Endodermal cell (in vitro differentiated cells): ENCODE results near the gene TGM3. TPM values are rescaled to one million over a fixed set of nuclear protein-coding genes. Genes with fewer than 3 reads are reported as not detected.

Source experiments
- DNase-seq: peaks from one replicate; pipeline ENCODE4 v3.0.0-alpha.2; 2017
- H3K27ac ChIP-seq: 2 replicates; pipeline ENCODE4 v1.5.1; 2013; ENCODE audit warnings: mild to moderate bottlenecking, low read depth, low read length, moderate library complexity
- H3K27me3 ChIP-seq: 2 replicates; pipeline ENCODE4 v1.6.1; 2013; ENCODE audit warnings: mild to moderate bottlenecking, low read length, moderate library complexity; ENCODE audit not compliant: insufficient read depth, control insufficient read depth, poor library complexity, severe bottlenecking
- H3K36me3 ChIP-seq: 2 replicates; pipeline ENCODE4 v1.7.0; 2013; ENCODE audit warnings: mild to moderate bottlenecking, low read length, moderate library complexity; ENCODE audit not compliant: control insufficient read depth, insufficient read depth
- H3K4me1 ChIP-seq: one replicate; pipeline ENCODE4 v1.7.0; 2013; ENCODE audit warnings: low read length; ENCODE audit not compliant: control insufficient read depth, insufficient read depth
- H3K4me3 ChIP-seq: 2 replicates; pipeline ENCODE4 v1.5.1; 2013; ENCODE audit warnings: mild to moderate bottlenecking, low read length, moderate library complexity
- H3K9ac ChIP-seq: 2 replicates; pipeline ENCODE4 v1.6.1; 2013; ENCODE audit warnings: mild to moderate bottlenecking, low read length, moderate library complexity; ENCODE audit not compliant: poor library complexity, severe bottlenecking; ENCODE audit errors: extremely low read depth
- H3K9me3 ChIP-seq: 2 replicates; pipeline ENCODE4 v1.6.1; 2013; ENCODE audit warnings: mild to moderate bottlenecking, low read length, moderate library complexity; ENCODE audit not compliant: control insufficient read depth
- H3K27ac Mint-ChIP-seq: 2 replicates; pipeline ENCODE4 v1.8.0; 2020; ENCODE audit warnings: mixed read lengths
- H3K27me3 Mint-ChIP-seq: 2 replicates; pipeline ENCODE4 v1.8.0; 2021; ENCODE audit warnings: mild to moderate bottlenecking, mixed read lengths; ENCODE audit not compliant: insufficient read depth
- H3K36me3 Mint-ChIP-seq: 2 replicates; pipeline ENCODE4 v1.8.0; 2020; ENCODE audit warnings: low read depth, mixed read lengths
- H3K4me1 Mint-ChIP-seq: 2 replicates; pipeline ENCODE4 v1.8.0; 2020; ENCODE audit warnings: mixed read lengths
- H3K4me3 Mint-ChIP-seq: 2 replicates; pipeline ENCODE4 v1.8.0; 2020; ENCODE audit warnings: mild to moderate bottlenecking, moderate library complexity, mixed read lengths
- H3K9me3 Mint-ChIP-seq: 2 replicates; pipeline ENCODE4 v1.8.0; 2020; ENCODE audit warnings: mild to moderate bottlenecking, mixed read lengths
- CTCF ChIP-seq: fragments of 200-600 bp; sonication (generic); conservative IDR thresholded peaks from 2 replicates; pipeline ENCODE4 v1.5.0; 2021; ENCODE audit warnings: antibody characterized with exemption, mild to moderate bottlenecking
- WGBS, 2 experiments: methylation state at CpG; one replicate each; pipeline versions ENCODE4 v1.1.5 to v1.1.7; 2013; ENCODE audit warnings: missing lambda C conversion rate in 2 of 2, mixed read lengths in 1 of 2; ENCODE audit not compliant: insufficient coverage in 1 of 2, insufficient read length in 1 of 2; 5-methylcytosine and 5-hydroxymethylcytosine counted together
- total RNA-seq, 2 donors: library from RNA; stranded (reverse); fragmentation: NEBNext Ultra II Directional in 1 of 2; extraction: Animal tissue kit (Norgen Biotek cat#: 25700) in 1 of 2; gene quantifications; 2 replicates in 1 of 2; 3 replicates in 1 of 2; pipeline ENCODE4 v1.2.1, GENCODE V29; 2021

The TGM3 gene
- total RNA-seq, 2 donors from 2014 or later: 0.29 to 0.38 TPM

DNA sequence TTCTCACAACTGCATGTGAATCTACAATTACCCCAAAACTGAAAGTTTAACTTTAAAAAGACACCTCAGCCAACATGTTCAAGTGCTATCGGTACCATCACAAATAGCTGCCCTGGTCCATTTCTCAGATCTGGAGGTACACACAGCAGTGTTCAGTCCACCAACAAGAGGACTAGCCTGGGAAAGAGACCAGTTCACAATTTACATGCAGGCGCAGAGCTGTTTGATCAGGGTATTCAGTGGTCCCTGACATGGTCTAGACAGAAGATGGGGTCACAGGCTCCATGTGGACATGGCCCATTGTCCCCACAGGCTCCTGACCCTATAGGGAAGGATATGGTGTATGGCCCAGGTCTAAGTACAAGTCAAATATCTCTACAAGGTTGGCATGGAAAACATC, 69.3 kb downstream of the TGM3 start:
- no peaks in the 10 kb centered on the region for H3K4me1 Mint-ChIP-seq
- Histone ChIP-seq H3K27ac (no peak overlapping the region), H3K4me1 (no peaks in the 10 kb centered on the region), H3K4me3 (no peak overlapping the region), H3K9me3 (peaks cover 15% of the 10 kb centered on the region), H3K9ac (no peak overlapping the region), H3K36me3 (no peaks in the 10 kb centered on the region), H3K27me3 (no peaks in the 10 kb centered on the region)
- H3K4me3 Mint-ChIP-seq: no peak overlapping the region
- H3K36me3 Mint-ChIP-seq: no peaks in the 10 kb centered on the region
- H3K27me3 Mint-ChIP-seq: no peaks in the 10 kb centered on the region
- peaks cover 17% of the 10 kb centered on the region for H3K9me3 Mint-ChIP-seq
- TF ChIP-seq CTCF: no peak
- H3K27ac Mint-ChIP-seq: no peak overlapping the region
- DNase-seq: no peak
- WGBS, 2 experiments: 95 to 100% methylated on average over 1 to 2 of the region's 2 CpGs

DNA sequence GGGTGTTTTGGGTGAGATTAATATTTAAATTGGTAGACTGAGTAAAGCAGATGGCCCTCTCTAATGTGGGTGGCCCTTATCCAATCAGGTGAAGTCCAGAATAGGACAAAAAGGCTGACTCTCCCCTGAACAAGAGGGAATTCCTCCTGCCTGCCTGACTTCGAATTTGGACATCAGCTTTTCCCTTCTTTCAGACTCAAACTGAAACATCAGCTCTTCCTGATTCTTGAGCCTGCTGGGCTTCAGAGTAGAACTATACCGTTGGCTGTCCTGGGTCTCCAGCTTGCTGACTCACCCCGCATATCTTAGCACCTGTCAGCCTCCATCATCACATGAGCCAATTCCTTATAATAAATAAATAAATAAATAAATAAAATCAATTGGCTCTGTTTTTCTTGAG, 69.9 kb downstream of the TGM3 start:
- Mint-ChIP-seq H3K9me3 (peaks cover 13% of the 10 kb centered on the region), H3K4me3 (no peak overlapping the region), H3K27me3 (no peaks in the 10 kb centered on the region), H3K27ac (no peak overlapping the region), H3K36me3 (no peaks in the 10 kb centered on the region), H3K4me1 (no peaks in the 10 kb centered on the region)
- no peak overlapping the region for H3K4me3 ChIP-seq
- no peaks in the 10 kb centered on the region for H3K36me3 ChIP-seq
- 84 to 100% methylated on average over 1 to 2 of the region's 3 CpGs for WGBS, 2 experiments
- no peak for DNase-seq
- no peak for TF ChIP-seq CTCF
- peaks cover 11% of the 10 kb centered on the region for H3K9me3 ChIP-seq
- H3K4me1 ChIP-seq: no peaks in the 10 kb centered on the region
- no peaks in the 10 kb centered on the region for H3K27me3 ChIP-seq
- no peak overlapping the region for H3K9ac ChIP-seq
- H3K27ac ChIP-seq: no peak overlapping the region

- Histone ChIP-seq H3K27ac (no peak overlapping the region), H3K9me3 (no peaks in the 10 kb centered on the region), H3K4me3 (no peak overlapping the region), H3K27me3 (no peaks in the 10 kb centered on the region), H3K4me1 (no peaks in the 10 kb centered on the region), H3K9ac (no peak overlapping the region), H3K36me3 (no peaks in the 10 kb centered on the region)
- H3K9me3 Mint-ChIP-seq: no peaks in the 10 kb centered on the region
- H3K4me1 Mint-ChIP-seq: no peaks in the 10 kb centered on the region
- H3K4me3 Mint-ChIP-seq: no peak overlapping the region
- WGBS, 2 experiments: 67 to 76% methylated on average over 1 of the region's 1 CpG
- no peaks in the 10 kb centered on the region for H3K27me3 Mint-ChIP-seq
- no peak overlapping the region for H3K27ac Mint-ChIP-seq
- TF ChIP-seq CTCF: no peak
- H3K36me3 Mint-ChIP-seq: no peaks in the 10 kb centered on the region
- DNase-seq: no peak
These were observed 72.8 kb downstream of the TGM3 start for GRCh38 chr20:2368621-2369020.
